ENCODE data around the gene VSIG10. TPM values are rescaled to one million over a fixed set of nuclear protein-coding genes. Genes with fewer than 3 reads are reported as not detected.
"Not testable (repeated sequence)": the region's sequence is repeated elsewhere in the genome, so short reads cannot be mapped to it uniquely, and the experiment has no call there.

The VSIG10 gene
- total RNA-seq, 1 donor from 2014 or later, result 12.0 TPM

GRCh38 chr12:118135788-118136558 lies 32.2 kb upstream of the VSIG10 start, which contains the start of gene PEBP1:
PEBP1 (plus strand) TSS chr12:118136124; CDS start chr12:118136210, 86 bp downstream.
- Histone ChIP-seq H3K9ac (ENCODE audit: low read length) (peak within 1 kb of the TSS; percentile 97), H3K36me3 (ENCODE audit: insufficient read depth, low read length) (peaks cover 16% of the 10 kb centered on the region), H3K79me2 (ENCODE audit: insufficient read depth, low read length) (peaks cover 35% of the 10 kb centered on the region), H3K9me3 (ENCODE audit: insufficient read depth, low read depth, low read length) (no peaks in the 10 kb centered on the region), H3K27me3 (ENCODE audit: insufficient read depth, low read length) (no peaks in the 10 kb centered on the region), H3K27ac (ENCODE audit: low read depth, low read length) (peak within 1 kb of the TSS; percentile 66), H3K4me1 (ENCODE audit: insufficient read depth, low read length) (peaks cover 8% of the 10 kb centered on the region), H3K4me3 (ENCODE audit: insufficient read depth, low read depth, low read length) (peak within 1 kb of the TSS; percentile 79), H3K4me2 (ENCODE audit: low read length) (peak within 1 kb of the TSS; percentile 94), H2AFZ (ENCODE audit: low read depth, low read length) (peak within 1 kb of the TSS; percentile 95), H4K20me1 (ENCODE audit: insufficient read depth, low read length) (peaks cover 15% of the 10 kb centered on the region)
- DNase-seq (ENCODE audit: low read depth) (peak; percentile 85), FAIRE-seq (no peak)
- Mint-ChIP-seq H3K27me3 (ENCODE audit: low read depth, unreplicated experiment) (no peaks in the 10 kb centered on the region), H3K9me3 (ENCODE audit: unreplicated experiment) (no peaks in the 10 kb centered on the region), H3K36me3 (ENCODE audit: low read depth, unreplicated experiment) (peaks cover 7% of the 10 kb centered on the region), H3K4me1 (ENCODE audit: low read depth, unreplicated experiment) (peaks cover 8% of the 10 kb centered on the region), H3K4me3 (ENCODE audit: unreplicated experiment) (peak within 1 kb of the TSS; percentile 94), H3K27ac (ENCODE audit: unreplicated experiment) (peak within 1 kb of the TSS; percentile 86)
- TF ChIP-seq EZH2 (IDR thresholded peaks at IDR 0.05; ENCODE audit: insufficient read depth, low read length) (no peak), CTCF (IDR thresholded peaks at IDR 0.05; ENCODE audit: insufficient read depth, low read depth, low read length) (no peak)

- H2AFZ ChIP-seq (ENCODE audit: low read depth, low read length); H3K4me2 ChIP-seq (ENCODE audit: low read length); DNase-seq (ENCODE audit: low read depth); H3K79me2 ChIP-seq (ENCODE audit: insufficient read depth, low read length); H3K36me3 Mint-ChIP-seq (ENCODE audit: low read depth, unreplicated experiment); H3K9me3 Mint-ChIP-seq (ENCODE audit: unreplicated experiment); H3K27me3 ChIP-seq (ENCODE audit: insufficient read depth, low read length); H3K9ac ChIP-seq (ENCODE audit: low read length); H3K4me3 ChIP-seq (ENCODE audit: insufficient read depth, low read depth, low read length); FAIRE-seq; H3K4me1 ChIP-seq (ENCODE audit: insufficient read depth, low read length); H3K4me1 Mint-ChIP-seq (ENCODE audit: low read depth, unreplicated experiment); H4K20me1 ChIP-seq (ENCODE audit: insufficient read depth, low read length); H3K27ac Mint-ChIP-seq (ENCODE audit: unreplicated experiment); H3K27ac ChIP-seq (ENCODE audit: low read depth, low read length); H3K4me3 Mint-ChIP-seq (ENCODE audit: unreplicated experiment); H3K9me3 ChIP-seq (ENCODE audit: insufficient read depth, low read depth, low read length); H3K36me3 ChIP-seq (ENCODE audit: insufficient read depth, low read length); H3K27me3 Mint-ChIP-seq (ENCODE audit: low read depth, unreplicated experiment): not testable (repeated sequence)
Observed at GRCh38 chr12:118129436-118129835, 25.6 kb upstream of the VSIG10 start.

- Mint-ChIP-seq H3K36me3 (ENCODE audit: low read depth, unreplicated experiment) (no peaks in the 10 kb centered on the region), H3K4me3 (ENCODE audit: unreplicated experiment) (no peak overlapping the region), H3K27me3 (ENCODE audit: low read depth, unreplicated experiment) (no peaks in the 10 kb centered on the region), H3K9me3 (ENCODE audit: unreplicated experiment) (no peaks in the 10 kb centered on the region), H3K27ac (ENCODE audit: unreplicated experiment) (no peak overlapping the region), H3K4me1 (ENCODE audit: low read depth, unreplicated experiment) (no peaks in the 10 kb centered on the region)
- TF ChIP-seq EZH2 (IDR thresholded peaks at IDR 0.05; ENCODE audit: insufficient read depth, low read length) (no peak), CTCF (IDR thresholded peaks at IDR 0.05; ENCODE audit: insufficient read depth, low read depth, low read length) (no peak)
- no peak for FAIRE-seq
- Histone ChIP-seq H3K4me3 (ENCODE audit: insufficient read depth, low read depth, low read length) (no peak overlapping the region), H3K4me1 (ENCODE audit: insufficient read depth, low read length) (no peaks in the 10 kb centered on the region), H3K27me3 (ENCODE audit: insufficient read depth, low read length) (no peaks in the 10 kb centered on the region), H3K4me2 (ENCODE audit: low read length) (no peak overlapping the region), H4K20me1 (ENCODE audit: insufficient read depth, low read length) (no peaks in the 10 kb centered on the region), H3K9ac (ENCODE audit: low read length) (no peak overlapping the region), H2AFZ (ENCODE audit: low read depth, low read length) (no peak overlapping the region), H3K27ac (ENCODE audit: low read depth, low read length) (no peak overlapping the region), H3K9me3 (ENCODE audit: insufficient read depth, low read depth, low read length) (no peaks in the 10 kb centered on the region), H3K79me2 (ENCODE audit: insufficient read depth, low read length) (no peaks in the 10 kb centered on the region), H3K36me3 (ENCODE audit: insufficient read depth, low read length) (no peaks in the 10 kb centered on the region)
- DNase-seq (ENCODE audit: low read depth), result no peak
Observed at GRCh38 chr12:118127867-118128266, 24.1 kb upstream of the VSIG10 start.
